ENCODE data around the gene MACROH2A2. TPM values are rescaled to one million over a fixed set of nuclear protein-coding genes. Genes with fewer than 3 reads are reported as not detected.

Gene MACROH2A2
- total RNA-seq, 2 donors from 2014 or later: 17.3 to 19.6 TPM

- no peak overlapping the region for H3K27ac ChIP-seq
- DNase-seq (ENCODE audit: low spot score): no peak
- no peaks in the 10 kb centered on the region for H3K27me3 ChIP-seq
- H3K9me3 ChIP-seq: no peaks in the 10 kb centered on the region
- no peak overlapping the region for H3K4me3 ChIP-seq
- TF ChIP-seq, protein P1, sequence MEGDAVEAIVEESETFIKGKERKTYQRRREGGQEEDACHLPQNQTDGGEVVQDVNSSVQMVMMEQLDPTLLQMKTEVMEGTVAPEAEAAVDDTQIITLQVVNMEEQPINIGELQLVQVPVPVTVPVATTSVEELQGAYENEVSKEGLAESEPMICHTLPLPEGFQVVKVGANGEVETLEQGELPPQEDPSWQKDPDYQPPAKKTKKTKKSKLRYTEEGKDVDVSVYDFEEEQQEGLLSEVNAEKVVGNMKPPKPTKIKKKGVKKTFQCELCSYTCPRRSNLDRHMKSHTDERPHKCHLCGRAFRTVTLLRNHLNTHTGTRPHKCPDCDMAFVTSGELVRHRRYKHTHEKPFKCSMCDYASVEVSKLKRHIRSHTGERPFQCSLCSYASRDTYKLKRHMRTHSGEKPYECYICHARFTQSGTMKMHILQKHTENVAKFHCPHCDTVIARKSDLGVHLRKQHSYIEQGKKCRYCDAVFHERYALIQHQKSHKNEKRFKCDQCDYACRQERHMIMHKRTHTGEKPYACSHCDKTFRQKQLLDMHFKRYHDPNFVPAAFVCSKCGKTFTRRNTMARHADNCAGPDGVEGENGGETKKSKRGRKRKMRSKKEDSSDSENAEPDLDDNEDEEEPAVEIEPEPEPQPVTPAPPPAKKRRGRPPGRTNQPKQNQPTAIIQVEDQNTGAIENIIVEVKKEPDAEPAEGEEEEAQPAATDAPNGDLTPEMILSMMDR (IDR thresholded peaks at IDR 0.05): no peak
- peaks cover 16% of the 10 kb centered on the region for H3K36me3 ChIP-seq
- no peaks in the 10 kb centered on the region for H3K4me1 ChIP-seq
Measured at GRCh38 chr10:70090951-70091350, 38.3 kb downstream of the MACROH2A2 start.

DNA sequence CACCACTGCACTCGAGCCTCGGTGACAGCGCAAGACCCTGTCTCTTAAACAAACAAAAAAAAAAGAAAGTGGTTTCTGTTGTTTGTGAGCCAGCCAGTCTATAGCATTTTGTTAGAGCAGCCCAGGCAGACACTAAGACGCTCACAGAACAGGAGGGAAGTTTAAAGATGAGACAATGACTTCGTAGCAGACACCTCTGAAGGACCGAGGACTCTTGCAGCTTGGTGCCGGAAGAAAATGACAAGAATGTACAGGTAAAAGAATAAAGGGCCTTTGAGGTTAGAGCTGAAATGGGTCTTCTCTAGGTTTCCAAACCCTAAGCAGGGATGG lies 39.7 kb downstream of the MACROH2A2 start:
- Histone ChIP-seq H3K4me3 (no peak overlapping the region), H3K27ac (no peak overlapping the region), H3K36me3 (peaks cover 19% of the 10 kb centered on the region), H3K4me1 (no peaks in the 10 kb centered on the region), H3K9me3 (no peaks in the 10 kb centered on the region), H3K27me3 (no peaks in the 10 kb centered on the region)
- DNase-seq (ENCODE audit: low spot score): no peak
- TF ChIP-seq, protein P1 (IDR thresholded peaks at IDR 0.05): no peak

- Histone ChIP-seq H3K4me1 (no peaks in the 10 kb centered on the region), H3K9me3 (no peaks in the 10 kb centered on the region), H3K27me3 (no peaks in the 10 kb centered on the region), H3K36me3 (peaks cover 19% of the 10 kb centered on the region), H3K4me3 (no peak overlapping the region), H3K27ac (no peak overlapping the region)
- TF ChIP-seq, protein P1 (IDR thresholded peaks at IDR 0.05): no peak
- DNase-seq (ENCODE audit: low spot score): no peak
Measured at GRCh38 chr10:70093335-70093944, 40.8 kb downstream of the MACROH2A2 start.

DNA sequence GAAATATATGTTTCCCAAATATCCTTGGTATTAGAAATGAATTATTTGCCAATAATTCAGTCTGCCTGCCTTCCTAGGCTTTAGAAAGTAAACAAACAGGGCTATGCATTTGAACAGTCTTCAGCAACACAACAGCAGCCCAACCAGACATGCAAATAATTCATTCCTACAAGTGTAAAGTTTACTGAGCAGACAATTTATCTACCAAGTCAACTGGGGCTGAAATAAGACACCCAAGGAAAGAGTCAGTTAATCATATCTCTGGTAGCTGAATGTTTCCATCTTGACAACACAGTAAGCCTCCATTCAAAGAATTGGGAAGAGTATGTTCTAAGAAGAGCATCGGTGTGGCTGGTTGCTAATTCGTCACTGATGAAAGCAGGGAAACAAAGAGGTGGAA lies 41.6 kb downstream of the MACROH2A2 start:
- peaks cover 19% of the 10 kb centered on the region for H3K36me3 ChIP-seq
- TF ChIP-seq, protein P1 (IDR thresholded peaks at IDR 0.05): no peak

DNA sequence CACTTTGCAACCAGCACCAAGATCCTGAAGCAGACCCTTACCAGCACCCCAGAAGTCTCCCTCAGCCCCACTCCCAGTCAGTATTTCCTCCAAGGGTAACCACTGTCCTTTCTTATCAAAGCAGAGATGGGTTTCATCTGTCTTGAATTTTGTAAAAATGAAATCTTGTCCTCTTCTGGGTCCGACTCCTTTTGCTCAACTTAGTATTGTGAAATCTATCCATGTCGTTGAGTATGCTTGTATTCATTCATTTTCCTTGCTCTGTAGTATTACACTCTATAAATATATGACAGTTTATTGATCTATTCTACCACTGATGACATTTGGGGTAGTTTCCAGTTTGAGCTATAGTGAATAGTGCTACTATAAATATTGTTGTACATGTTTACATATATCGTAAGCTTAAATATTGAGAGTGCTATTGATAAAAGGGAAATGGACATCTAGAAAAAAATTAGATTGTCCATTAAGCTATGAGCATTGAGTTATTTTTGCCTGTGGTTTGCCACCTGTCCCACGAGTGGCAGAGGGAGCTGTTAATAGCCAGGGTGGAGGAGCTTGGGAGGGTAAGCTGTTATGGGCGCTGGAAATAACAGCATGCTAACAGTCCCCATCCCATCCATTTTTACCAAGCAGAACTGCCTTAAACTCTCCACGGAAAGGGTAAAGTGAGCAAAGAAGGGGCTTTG lies 43.5 kb downstream of the MACROH2A2 start:
- no peak overlapping the region for H3K27ac ChIP-seq
- DNase-seq (ENCODE audit: low spot score): no peak
- H3K27me3 ChIP-seq: no peaks in the 10 kb centered on the region
- H3K4me1 ChIP-seq: no peaks in the 10 kb centered on the region
- peaks cover 19% of the 10 kb centered on the region for H3K36me3 ChIP-seq
- no peak overlapping the region for H3K4me3 ChIP-seq
- no peaks in the 10 kb centered on the region for H3K9me3 ChIP-seq
- TF ChIP-seq, protein P1 (IDR thresholded peaks at IDR 0.05): no peak

More for the DNA sequence above, 41.6 kb downstream of the MACROH2A2 start:
- no peak overlapping the region for H3K4me3 ChIP-seq
- no peak overlapping the region for H3K27ac ChIP-seq
- no peak for DNase-seq (ENCODE audit: low spot score)
- H3K27me3 ChIP-seq: no peaks in the 10 kb centered on the region
- H3K4me1 ChIP-seq: no peaks in the 10 kb centered on the region
- no peaks in the 10 kb centered on the region for H3K9me3 ChIP-seq
